Activated B cell treated with CpG ODN at 0.5 μM for 24 hours (primary cell): ENCODE results near the gene BCL6B. TPM values are rescaled to one million over a fixed set of nuclear protein-coding genes. Genes with fewer than 3 reads are reported as not detected.

Source experiments
- ATAC-seq: fragments of 200-7000 bp; cut with Tn5 transposase; one replicate; pipeline ENCODE4 v1.10.0; 2021; ENCODE audit warnings: low read depth, mild to moderate bottlenecking, moderate library complexity
- CTCF ChIA-PET: fragments of 350-600 bp; sonication (Branson Sonifier 250); formaldehyde crosslinking; loops from one replicate; lab custom pipeline; 2021; ENCODE audit warnings: antibody characterized with exemption; lab: Charles Lee
- POLR2A ChIA-PET: fragments of 350-600 bp; sonication (Branson Sonifier 250); formaldehyde crosslinking; loops from one replicate; lab custom pipeline; 2021; ENCODE audit warnings: antibody characterized with exemption; lab: Charles Lee
- DNase-seq: peaks from one replicate; pipeline ENCODE4 v3.0.0; 2022
- H3K27ac Mint-ChIP-seq: one replicate; pipeline ENCODE4 v1.8.0; 2020; ENCODE audit warnings: mixed read lengths
- H3K27me3 Mint-ChIP-seq: one replicate; pipeline ENCODE4 v1.8.0; 2021; ENCODE audit warnings: mixed read lengths
- H3K36me3 Mint-ChIP-seq: one replicate; pipeline ENCODE4 v1.8.0; 2021; ENCODE audit warnings: low read depth, mixed read lengths
- H3K4me1 Mint-ChIP-seq: one replicate; pipeline ENCODE4 v1.8.0; 2021; ENCODE audit warnings: mixed read lengths
- H3K4me3 Mint-ChIP-seq: one replicate; pipeline ENCODE4 v1.8.0; 2020; ENCODE audit warnings: mild to moderate bottlenecking, mixed read lengths
- H3K9me3 Mint-ChIP-seq: one replicate; pipeline ENCODE4 v1.8.0; 2020; ENCODE audit warnings: mixed read lengths
- CTCF ChIP-seq: fragments of 200-600 bp; IDR thresholded peaks from one replicate; pipeline ENCODE4 v1.8.0; 2022; ENCODE audit warnings: antibody characterized with exemption, mild to moderate bottlenecking
- intact Hi-C: fragments of 100-400 bp; cut with micrococcal nuclease; formaldehyde crosslinking; loops from one replicate; pipeline ENCODE4 v1.15.1; 2024
- total RNA-seq: library from RNA; stranded (reverse); gene quantifications from 2 replicates; pipeline ENCODE4 v1.2.3, GENCODE V29; 2022

Gene BCL6B
- total RNA-seq, 1 donor from 2014 or later = 0.31 TPM

DNA sequence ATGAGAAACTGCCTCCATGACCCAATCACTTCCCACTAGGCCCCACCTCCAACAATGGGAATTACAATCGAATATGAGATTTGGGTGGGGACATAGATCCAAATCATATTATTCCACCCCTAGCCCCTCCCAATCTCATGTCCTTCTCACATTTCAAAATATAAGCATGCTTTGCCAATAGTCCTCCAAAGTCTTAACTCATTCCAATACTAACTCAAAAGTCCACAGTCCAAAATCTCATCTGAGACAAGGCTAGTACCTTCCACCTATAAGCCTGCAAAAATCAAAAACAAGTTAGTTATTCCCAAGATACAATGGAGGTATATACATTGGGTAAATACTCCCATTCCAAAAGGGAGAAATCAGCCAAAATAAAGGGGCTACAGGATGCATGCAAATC lies 44.3 kb downstream of the BCL6B start:
- Mint-ChIP-seq H3K4me1 (peaks cover 6% of the 10 kb centered on the region), H3K36me3 (peaks cover 2% of the 10 kb centered on the region), H3K27me3 (peaks cover 23% of the 10 kb centered on the region), H3K27ac (no peak overlapping the region), H3K9me3 (peaks cover 15% of the 10 kb centered on the region), H3K4me3 (no peak overlapping the region)
- CTCF ChIA-PET = no interaction called here
- intact Hi-C loops = no loop called here
- DNase-seq (no peak), ATAC-seq (no peak)
- POLR2A ChIA-PET = no interaction called here
- TF ChIP-seq CTCF = no peak

DNA sequence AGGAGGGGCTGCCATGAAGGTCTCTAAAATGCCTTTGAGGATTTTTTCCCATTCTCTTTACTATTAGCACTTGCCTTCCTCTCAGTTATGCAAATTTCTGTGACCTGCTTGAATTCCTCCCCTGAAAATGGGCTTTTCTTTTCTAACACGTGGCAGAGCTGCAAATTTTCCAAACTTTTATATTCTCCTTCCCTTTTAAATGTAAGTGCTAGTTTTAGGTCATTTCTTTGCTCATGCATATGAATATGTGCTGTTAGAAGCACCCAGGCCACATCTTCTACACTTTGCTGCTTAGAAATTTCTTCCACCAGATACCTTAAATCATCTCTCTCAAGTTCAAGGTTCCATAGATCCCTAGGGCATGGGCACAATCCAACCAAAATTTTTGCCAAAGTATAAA lies 45.4 kb downstream of the BCL6B start:
- TF ChIP-seq CTCF = no peak
- POLR2A ChIA-PET = no interaction called here
- intact Hi-C loops = no loop called here
- Mint-ChIP-seq H3K4me3 (no peak overlapping the region), H3K36me3 (peaks cover 2% of the 10 kb centered on the region), H3K27ac (no peak overlapping the region), H3K27me3 (peaks cover 20% of the 10 kb centered on the region), H3K9me3 (peaks cover 15% of the 10 kb centered on the region), H3K4me1 (peaks cover 13% of the 10 kb centered on the region)
- DNase-seq (no peak), ATAC-seq (no peak)
- CTCF ChIA-PET = interaction anchor here (0.6 kb wide), 1 partner anchor 402 kb away, joined by 3 read pairs; no protein-coding TSS in a partner anchor

- Mint-ChIP-seq H3K4me1 (peaks cover 13% of the 10 kb centered on the region), H3K27ac (no peak overlapping the region), H3K9me3 (peaks cover 15% of the 10 kb centered on the region), H3K36me3 (peaks cover 2% of the 10 kb centered on the region), H3K4me3 (no peak overlapping the region), H3K27me3 (peaks cover 2% of the 10 kb centered on the region)
- ChIA-PET CTCF (interaction anchor here (1.0 kb wide), 1 partner anchor 18 kb away, joined by 3 read pairs; no protein-coding TSS in a partner anchor), POLR2A (no interaction called here)
- intact Hi-C loops = no loop called here
- TF ChIP-seq CTCF = no peak
- ATAC-seq (no peak), DNase-seq (no peak)
These were observed 47.9 kb downstream of the BCL6B start for GRCh38 chr17:7070712-7071111.

- POLR2A ChIA-PET = interaction anchor here (0.7 to 1.5 kb wide), 2 partner anchors 33 to 60 kb away, joined by 3 to 8 read pairs; no protein-coding TSS in a partner anchor
- no peak for TF ChIP-seq CTCF
- DNase-seq = no peak
- Mint-ChIP-seq H3K27ac (no peak overlapping the region), H3K4me3 (peak overlapping the region; percentile 11), H3K4me1 (peaks cover 13% of the 10 kb centered on the region), H3K36me3 (peaks cover 2% of the 10 kb centered on the region), H3K9me3 (peaks cover 11% of the 10 kb centered on the region), H3K27me3 (no peaks in the 10 kb centered on the region)
- peak; percentile 28 for ATAC-seq
- CTCF ChIA-PET = no interaction called here
- intact Hi-C loops = no loop called here
These were observed 49.6 kb downstream of the BCL6B start for GRCh38 chr17:7072406-7072805.

DNA sequence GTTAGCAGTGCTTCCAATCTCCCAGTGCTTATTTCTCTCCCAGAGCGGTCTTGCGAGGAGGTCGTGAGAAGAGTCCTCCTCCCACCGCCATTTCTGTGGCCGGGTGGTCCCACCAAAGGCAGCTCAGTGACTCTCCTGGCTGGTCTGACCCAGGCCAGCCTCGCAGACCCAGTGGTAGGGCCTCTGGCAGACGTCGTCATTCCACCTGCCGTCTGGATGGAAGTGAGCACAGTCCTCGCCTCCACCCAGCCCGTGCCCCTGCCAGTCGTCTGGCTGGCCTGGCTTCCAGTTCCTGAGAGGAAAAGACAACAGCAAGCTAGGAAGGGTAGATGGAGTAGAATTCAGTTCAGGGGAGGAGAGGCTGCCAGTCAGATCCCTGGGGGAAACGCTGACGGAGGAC lies 52.1 kb downstream of the BCL6B start:
- ATAC-seq (no peak), DNase-seq (no peak)
- H3K36me3 Mint-ChIP-seq = no peaks in the 10 kb centered on the region
- CTCF ChIA-PET = no interaction called here
- H3K4me3 Mint-ChIP-seq = no peak overlapping the region
- intact Hi-C loops = no loop called here
- no peak overlapping the region for H3K27ac Mint-ChIP-seq
- no peak for TF ChIP-seq CTCF
- H3K27me3 Mint-ChIP-seq = no peaks in the 10 kb centered on the region
- peaks cover 13% of the 10 kb centered on the region for H3K4me1 Mint-ChIP-seq
- POLR2A ChIA-PET = no interaction called here
- no peaks in the 10 kb centered on the region for H3K9me3 Mint-ChIP-seq
